ENCODE measurements around the gene MRPL55.

DNA sequence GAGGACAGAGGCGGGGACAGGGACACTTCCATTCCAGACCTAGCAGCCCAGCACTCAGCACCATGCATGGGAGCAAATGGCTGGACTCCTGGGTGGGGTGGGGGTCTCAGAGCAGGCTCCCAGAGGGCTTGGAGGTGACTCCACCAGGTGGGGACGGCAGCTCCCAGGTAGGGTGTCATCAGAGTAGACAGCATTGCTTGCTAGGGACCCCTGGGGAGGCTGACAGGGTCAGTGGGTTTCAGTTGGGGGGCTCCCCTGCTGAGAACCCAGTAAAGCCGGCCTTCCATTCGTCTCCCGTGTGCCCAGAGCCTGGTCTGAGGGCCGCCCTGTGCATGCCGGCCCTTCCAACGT, 35.9 kb upstream of the MRPL55 start:
- TF ChIP-seq, protein P1, sequence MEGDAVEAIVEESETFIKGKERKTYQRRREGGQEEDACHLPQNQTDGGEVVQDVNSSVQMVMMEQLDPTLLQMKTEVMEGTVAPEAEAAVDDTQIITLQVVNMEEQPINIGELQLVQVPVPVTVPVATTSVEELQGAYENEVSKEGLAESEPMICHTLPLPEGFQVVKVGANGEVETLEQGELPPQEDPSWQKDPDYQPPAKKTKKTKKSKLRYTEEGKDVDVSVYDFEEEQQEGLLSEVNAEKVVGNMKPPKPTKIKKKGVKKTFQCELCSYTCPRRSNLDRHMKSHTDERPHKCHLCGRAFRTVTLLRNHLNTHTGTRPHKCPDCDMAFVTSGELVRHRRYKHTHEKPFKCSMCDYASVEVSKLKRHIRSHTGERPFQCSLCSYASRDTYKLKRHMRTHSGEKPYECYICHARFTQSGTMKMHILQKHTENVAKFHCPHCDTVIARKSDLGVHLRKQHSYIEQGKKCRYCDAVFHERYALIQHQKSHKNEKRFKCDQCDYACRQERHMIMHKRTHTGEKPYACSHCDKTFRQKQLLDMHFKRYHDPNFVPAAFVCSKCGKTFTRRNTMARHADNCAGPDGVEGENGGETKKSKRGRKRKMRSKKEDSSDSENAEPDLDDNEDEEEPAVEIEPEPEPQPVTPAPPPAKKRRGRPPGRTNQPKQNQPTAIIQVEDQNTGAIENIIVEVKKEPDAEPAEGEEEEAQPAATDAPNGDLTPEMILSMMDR (IDR thresholded peaks at IDR 0.05) = no peak
- TF ChIP-seq POLR2A (IDR thresholded peaks at IDR 0.05) = no peak

Data from prostate gland (tissue), 2 donors.